Bronchial epithelial cell (primary cell): ENCODE data around the gene CD163L1. TPM values are rescaled to one million over a fixed set of nuclear protein-coding genes. Genes with fewer than 3 reads are reported as not detected.

Experiments
- DNase-seq: peaks from one replicate; pipeline ENCODE4 v3.0.0-alpha.2; 2010; ENCODE audit warnings: low read depth
- FAIRE-seq: peaks from 2 replicates; lab custom pipeline; 2011; peaks lifted over from hg19 to GRCh38; lab: Jason Lieb, UNC
- H3K27me3 ChIP-seq: 2 replicates; pipeline ENCODE4 v1.5.1; 2011; ENCODE audit warnings: low read length; ENCODE audit not compliant: control insufficient read depth, insufficient read depth
- H3K36me3 ChIP-seq: 2 replicates; pipeline ENCODE4 v1.5.1; 2011; ENCODE audit warnings: low read length; ENCODE audit not compliant: control insufficient read depth, insufficient read depth
- H3K4me3 ChIP-seq: 2 replicates; pipeline ENCODE4 v1.5.1; 2011; ENCODE audit warnings: mild to moderate bottlenecking, low read depth, low read length, control low read depth
- total RNA-seq: library from RNA; depleted of rRNA; stranded (reverse); fragments of >200 nt; gene quantifications from 2 replicates; pipeline ENCODE4 v1.2.1, GENCODE V29; 2014
- TF ChIP-seq, protein P1 (sequence below): IDR thresholded peaks from 2 replicates; pipeline ENCODE4 v1.5.1; 2011; ENCODE audit warnings: mild to moderate bottlenecking, moderate library complexity, low read length, control low read depth, inconsistent platforms; ENCODE audit not compliant: insufficient read depth, severe bottlenecking

The CD163L1 gene
- total RNA-seq, 1 donor from 2014 or later = not detected

DNA sequence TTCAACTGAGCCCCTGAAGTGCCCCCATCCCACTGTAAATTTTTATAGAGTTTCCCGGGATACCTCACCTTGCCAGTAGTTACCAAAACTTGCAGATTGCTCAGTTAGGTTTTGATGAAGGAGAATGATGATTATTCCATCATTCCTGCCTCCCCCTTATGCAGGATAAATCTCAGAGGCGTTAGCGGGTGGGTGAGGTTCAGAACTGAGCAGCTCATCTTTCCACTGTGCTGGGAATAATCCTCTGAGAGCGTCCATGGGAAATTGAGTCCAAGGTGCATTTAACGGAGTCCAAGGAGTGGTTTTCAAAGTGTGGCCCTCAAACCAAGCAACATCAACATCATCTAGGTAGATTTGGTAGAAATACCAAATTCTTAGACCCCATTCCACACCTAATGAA, 121.4 kb downstream of the CD163L1 start:
- Histone ChIP-seq H3K4me3 (no peak overlapping the region), H3K36me3 (no peaks in the 10 kb centered on the region), H3K27me3 (no peaks in the 10 kb centered on the region)
- FAIRE-seq = no peak
- TF ChIP-seq, protein P1, sequence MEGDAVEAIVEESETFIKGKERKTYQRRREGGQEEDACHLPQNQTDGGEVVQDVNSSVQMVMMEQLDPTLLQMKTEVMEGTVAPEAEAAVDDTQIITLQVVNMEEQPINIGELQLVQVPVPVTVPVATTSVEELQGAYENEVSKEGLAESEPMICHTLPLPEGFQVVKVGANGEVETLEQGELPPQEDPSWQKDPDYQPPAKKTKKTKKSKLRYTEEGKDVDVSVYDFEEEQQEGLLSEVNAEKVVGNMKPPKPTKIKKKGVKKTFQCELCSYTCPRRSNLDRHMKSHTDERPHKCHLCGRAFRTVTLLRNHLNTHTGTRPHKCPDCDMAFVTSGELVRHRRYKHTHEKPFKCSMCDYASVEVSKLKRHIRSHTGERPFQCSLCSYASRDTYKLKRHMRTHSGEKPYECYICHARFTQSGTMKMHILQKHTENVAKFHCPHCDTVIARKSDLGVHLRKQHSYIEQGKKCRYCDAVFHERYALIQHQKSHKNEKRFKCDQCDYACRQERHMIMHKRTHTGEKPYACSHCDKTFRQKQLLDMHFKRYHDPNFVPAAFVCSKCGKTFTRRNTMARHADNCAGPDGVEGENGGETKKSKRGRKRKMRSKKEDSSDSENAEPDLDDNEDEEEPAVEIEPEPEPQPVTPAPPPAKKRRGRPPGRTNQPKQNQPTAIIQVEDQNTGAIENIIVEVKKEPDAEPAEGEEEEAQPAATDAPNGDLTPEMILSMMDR = no peak
- DNase-seq = no peak

DNA sequence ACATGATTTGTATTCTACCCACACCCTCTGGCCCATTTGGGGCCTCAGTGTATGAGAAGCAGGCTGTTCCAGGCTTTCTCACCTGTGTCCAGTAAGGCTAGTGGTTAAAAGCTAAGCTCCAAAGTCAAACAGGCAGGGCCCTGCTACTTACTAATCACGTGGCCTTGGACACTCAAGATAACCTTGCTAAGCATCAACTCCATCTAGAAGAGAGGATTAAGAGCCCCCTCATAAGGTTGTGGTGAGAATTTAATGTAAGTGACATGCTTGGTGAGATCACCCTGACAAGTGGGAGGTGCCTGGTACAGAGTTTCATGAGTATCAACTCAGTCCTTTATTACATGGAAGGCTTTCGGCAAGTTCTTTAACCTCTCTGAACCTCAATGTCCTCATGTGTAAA, 122.3 kb downstream of the CD163L1 start:
- Histone ChIP-seq H3K36me3 (no peaks in the 10 kb centered on the region), H3K4me3 (no peak overlapping the region), H3K27me3 (no peaks in the 10 kb centered on the region)
- FAIRE-seq = no peak
- no peak for DNase-seq
- TF ChIP-seq, protein P1 = no peak

- FAIRE-seq (no peak), DNase-seq (no peak)
- Histone ChIP-seq H3K4me3 (no peak overlapping the region), H3K27me3 (no peaks in the 10 kb centered on the region), H3K36me3 (no peaks in the 10 kb centered on the region)
- TF ChIP-seq, protein P1 = no peak
Measured at GRCh38 chr12:7319930-7320329, 124.0 kb downstream of the CD163L1 start.

DNA sequence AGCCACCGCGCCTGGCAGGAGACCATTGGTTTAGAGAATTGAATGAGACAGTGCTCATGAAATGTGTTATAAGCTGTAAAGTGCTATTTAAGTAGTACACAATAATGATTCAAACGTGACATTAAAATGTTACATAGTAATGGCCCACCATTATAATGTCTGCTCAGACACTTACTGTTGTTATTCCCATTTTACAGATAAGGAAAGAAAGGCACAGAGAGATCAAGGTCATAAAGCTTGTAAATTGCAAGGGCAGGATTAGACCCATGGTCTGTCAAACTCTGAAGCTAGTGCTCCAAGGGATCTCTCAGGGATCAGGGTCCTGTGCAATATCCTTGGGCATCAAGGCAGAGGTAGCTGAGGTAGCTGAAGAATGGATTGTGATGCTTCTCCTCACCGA, 133.9 kb downstream of the CD163L1 start:
- FAIRE-seq (peak; percentile 87), DNase-seq (no peak)
- Histone ChIP-seq H3K36me3 (no peaks in the 10 kb centered on the region), H3K4me3 (no peak overlapping the region), H3K27me3 (no peaks in the 10 kb centered on the region)
- TF ChIP-seq, protein P1 = no peak

Other genes starting within 250 kb of the CD163L1 start
- gene ACSM4, start 140.1 kb downstream of the CD163L1 start, total RNA-seq = not detected in 2 replicates
- gene CD163, start 59.6 kb upstream of the CD163L1 start, total RNA-seq = not detected in 2 replicates
- not detected in 2 replicates for gene APOBEC1, start 221.8 kb upstream of the CD163L1 start, total RNA-seq